Fibroblast of pulmonary artery (primary cell): ENCODE measurements around the gene CDH23.
A peak's percentile ranks its signal among the peaks of the same experiment; 100 is the strongest.

Experiments
- DNase-seq: peaks from one replicate; pipeline ENCODE4 v3.0.0-alpha.2; 2010; ENCODE audit warnings: low read depth
- H3K4me3 ChIP-seq: replicated peaks from 2 replicates; pipeline ENCODE4 v1.5.1; 2011; ENCODE audit warnings: low read depth, mild to moderate bottlenecking, control low read depth, low read length, moderate library complexity
- TF ChIP-seq, protein P1 (sequence below): IDR thresholded peaks from 2 replicates; pipeline ENCODE4 v1.5.1; 2011; ENCODE audit warnings: mild to moderate bottlenecking, control low read depth, low read length, inconsistent platforms; ENCODE audit errors: missing control alignments

The CDH23 gene

GRCh38 chr10:71580926-71581325 is 184.2 kb downstream of the CDH23 start:
- DNase-seq: no peak
- H3K4me3 ChIP-seq: no peak overlapping the region
- TF ChIP-seq, protein P1, sequence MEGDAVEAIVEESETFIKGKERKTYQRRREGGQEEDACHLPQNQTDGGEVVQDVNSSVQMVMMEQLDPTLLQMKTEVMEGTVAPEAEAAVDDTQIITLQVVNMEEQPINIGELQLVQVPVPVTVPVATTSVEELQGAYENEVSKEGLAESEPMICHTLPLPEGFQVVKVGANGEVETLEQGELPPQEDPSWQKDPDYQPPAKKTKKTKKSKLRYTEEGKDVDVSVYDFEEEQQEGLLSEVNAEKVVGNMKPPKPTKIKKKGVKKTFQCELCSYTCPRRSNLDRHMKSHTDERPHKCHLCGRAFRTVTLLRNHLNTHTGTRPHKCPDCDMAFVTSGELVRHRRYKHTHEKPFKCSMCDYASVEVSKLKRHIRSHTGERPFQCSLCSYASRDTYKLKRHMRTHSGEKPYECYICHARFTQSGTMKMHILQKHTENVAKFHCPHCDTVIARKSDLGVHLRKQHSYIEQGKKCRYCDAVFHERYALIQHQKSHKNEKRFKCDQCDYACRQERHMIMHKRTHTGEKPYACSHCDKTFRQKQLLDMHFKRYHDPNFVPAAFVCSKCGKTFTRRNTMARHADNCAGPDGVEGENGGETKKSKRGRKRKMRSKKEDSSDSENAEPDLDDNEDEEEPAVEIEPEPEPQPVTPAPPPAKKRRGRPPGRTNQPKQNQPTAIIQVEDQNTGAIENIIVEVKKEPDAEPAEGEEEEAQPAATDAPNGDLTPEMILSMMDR: no peak

DNA sequence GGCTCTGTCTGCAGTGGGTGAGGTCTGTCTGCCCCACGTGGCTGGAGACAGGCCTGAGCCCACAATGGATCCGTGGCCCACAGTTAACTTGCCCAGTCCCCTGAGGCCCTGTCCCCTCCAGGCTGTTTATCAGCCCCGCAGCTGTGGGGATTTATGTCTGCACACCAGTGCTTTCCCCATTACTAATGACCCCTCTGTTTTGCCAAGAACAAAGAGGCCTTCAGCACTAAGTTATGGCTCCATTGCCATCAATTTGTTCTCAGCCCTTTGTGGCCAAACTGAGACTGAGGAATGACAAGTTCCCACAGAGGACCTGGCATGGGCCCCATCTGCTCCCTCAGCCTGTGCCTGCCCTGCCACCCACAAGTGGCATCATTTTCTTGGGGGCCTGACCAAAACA is 184.7 kb downstream of the CDH23 start:
- TF ChIP-seq, protein P1: no peak
- no peak for DNase-seq
- H3K4me3 ChIP-seq: no peak overlapping the region

DNA sequence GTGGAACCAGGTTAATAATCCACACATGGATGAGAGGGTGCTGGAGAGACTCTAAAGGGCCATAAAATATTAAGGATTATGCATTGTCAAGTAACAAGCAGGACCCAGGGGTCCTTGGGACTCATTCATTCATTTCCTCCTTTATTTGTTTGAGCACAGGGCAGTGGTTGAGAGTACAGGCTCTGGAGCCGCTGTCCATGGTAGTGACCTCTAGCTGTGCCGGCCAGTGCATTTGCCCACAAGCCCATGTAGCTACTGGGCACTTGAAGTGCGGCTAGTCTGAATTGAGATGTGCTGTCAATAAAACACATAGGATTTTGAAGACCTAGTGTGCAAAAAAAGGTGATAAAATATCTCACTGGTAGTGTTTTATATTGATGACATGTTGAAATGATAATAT is 185.3 kb downstream of the CDH23 start:
- H3K4me3 ChIP-seq: no peak overlapping the region
- TF ChIP-seq, protein P1: no peak
- DNase-seq: peak; percentile 67

DNA sequence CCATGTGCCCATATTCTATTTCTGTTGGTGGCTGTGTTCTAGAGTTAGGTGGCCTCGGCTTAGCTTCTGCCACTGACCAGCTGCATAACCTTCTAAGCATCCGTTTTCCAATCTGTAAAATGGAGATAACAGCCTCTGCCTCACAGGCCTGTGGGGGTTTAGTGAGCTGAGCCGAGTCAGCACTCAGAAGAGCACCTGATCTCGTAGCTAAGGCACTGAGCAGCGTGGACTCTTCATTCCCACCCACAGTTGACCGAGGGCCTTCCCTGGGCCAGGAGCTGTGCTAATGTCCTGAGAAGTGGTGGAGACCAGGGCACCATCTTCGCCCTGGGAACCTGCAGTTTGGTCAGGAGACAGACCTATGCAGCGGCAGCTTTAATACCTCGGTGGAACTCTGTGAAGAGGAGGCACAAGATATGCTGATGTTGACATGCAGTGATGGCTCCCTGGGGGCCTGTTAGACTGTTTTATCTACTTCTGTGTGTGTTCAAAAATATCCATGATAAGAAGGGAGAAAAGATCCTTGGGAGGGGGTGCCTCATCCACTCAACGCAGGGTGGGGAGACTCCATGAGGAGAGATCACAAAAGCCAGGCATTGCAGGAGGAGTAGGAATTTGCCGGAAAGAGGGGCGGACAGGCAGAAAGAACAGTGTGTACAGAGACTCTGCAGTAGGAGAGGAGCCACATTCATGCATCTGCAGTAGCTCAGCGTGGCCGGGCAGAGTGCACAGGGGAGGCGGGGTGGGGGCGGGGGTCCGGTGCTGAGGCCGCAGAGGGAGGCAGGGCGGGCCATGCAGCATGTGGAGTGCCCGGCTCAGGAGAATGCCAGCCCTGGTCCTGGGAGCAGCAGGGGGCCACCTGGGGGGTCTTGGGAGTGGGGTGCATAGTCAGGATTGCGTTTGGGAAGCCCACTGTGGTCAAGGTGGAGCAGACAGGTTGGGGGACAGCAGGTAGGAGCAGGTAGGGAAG is 186.1 kb downstream of the CDH23 start:
- no peak overlapping the region for H3K4me3 ChIP-seq
- TF ChIP-seq, protein P1: no peak
- DNase-seq: no peak

GRCh38 chr10:71584461-71584860 is 187.7 kb downstream of the CDH23 start:
- TF ChIP-seq, protein P1: no peak
- DNase-seq: peak; percentile 10
- H3K4me3 ChIP-seq: no peak overlapping the region

- no peak overlapping the region for H3K4me3 ChIP-seq
- peak; percentile 38 for DNase-seq
- TF ChIP-seq, protein P1: no peak
Observed at GRCh38 chr10:71584902-71585563, 188.3 kb downstream of the CDH23 start.
